ENCODE measurements around the gene LCN6.

LCN6 gene

DNA sequence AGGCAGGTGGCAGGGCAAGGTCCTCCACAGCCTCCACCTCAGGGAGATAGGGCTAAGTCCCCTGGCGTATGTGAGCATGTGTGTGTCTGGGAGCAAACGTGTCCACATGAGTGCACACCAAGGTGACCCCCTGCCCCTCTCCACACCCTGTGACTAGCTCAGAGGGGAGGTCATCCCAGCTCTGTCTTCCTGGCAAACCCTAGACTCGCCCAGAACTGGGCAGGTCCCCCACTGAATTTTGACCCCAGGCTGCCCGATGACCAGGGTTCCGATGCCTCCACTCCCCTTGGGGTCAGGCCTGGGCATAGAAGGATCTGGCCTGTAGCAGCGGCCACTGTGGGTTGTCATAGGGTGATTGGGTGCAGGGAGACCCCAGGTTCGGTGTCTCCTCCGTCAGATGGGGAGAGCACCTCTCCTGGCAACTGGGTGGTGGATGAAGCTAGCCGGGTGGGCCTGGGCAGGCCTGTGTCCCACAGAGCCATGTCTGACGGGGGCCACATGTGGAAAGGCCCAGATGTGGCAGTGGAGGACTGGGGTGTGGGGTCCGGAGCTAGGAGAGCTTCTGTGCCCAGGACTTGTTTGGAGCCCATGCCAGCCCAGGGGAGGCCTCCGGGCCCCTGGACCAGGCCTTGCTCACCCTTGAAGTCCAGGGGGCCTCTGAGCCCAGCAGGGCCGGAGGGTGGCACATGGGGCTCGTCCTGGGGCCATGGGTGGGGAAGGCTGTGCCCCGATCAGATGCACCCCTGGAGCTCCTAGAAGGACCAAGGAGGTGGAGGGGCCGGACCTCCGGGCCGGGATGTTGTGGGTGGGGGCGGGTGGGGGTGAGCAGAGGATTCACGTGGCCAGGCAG lies 29.8 kb downstream of the LCN6 start:
- DNase-seq (ENCODE audit: low read depth): no peak
- TF ChIP-seq, protein P1, sequence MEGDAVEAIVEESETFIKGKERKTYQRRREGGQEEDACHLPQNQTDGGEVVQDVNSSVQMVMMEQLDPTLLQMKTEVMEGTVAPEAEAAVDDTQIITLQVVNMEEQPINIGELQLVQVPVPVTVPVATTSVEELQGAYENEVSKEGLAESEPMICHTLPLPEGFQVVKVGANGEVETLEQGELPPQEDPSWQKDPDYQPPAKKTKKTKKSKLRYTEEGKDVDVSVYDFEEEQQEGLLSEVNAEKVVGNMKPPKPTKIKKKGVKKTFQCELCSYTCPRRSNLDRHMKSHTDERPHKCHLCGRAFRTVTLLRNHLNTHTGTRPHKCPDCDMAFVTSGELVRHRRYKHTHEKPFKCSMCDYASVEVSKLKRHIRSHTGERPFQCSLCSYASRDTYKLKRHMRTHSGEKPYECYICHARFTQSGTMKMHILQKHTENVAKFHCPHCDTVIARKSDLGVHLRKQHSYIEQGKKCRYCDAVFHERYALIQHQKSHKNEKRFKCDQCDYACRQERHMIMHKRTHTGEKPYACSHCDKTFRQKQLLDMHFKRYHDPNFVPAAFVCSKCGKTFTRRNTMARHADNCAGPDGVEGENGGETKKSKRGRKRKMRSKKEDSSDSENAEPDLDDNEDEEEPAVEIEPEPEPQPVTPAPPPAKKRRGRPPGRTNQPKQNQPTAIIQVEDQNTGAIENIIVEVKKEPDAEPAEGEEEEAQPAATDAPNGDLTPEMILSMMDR (conservative IDR thresholded peaks at IDR 0.05; ENCODE audit: low read depth, low read length): no peak
- H3K4me3 ChIP-seq (ENCODE audit: low read depth, low read length): no peak overlapping the region

DNA sequence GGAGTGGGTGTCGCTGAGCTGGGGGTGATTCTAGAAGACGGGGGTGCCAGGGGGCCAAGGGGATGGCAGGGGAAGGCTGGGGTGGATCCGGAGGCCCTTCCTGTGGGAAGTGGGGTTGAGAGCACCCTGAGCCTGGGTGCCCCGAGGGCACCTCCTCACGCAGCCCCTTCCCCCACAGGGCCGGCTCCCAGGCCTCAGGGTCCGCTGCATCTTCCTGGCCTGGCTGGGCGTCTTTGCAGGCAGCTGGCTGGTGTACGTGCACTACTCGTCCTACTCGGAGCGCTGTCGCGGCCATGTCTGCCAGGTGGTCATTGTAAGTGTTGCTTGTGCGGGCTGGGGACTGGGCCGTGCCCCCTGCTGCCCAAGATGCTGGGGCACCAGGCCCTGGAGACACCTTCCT lies 30.9 kb downstream of the LCN6 start:
- DNase-seq (ENCODE audit: low read depth): no peak
- no peak overlapping the region for H3K4me3 ChIP-seq (ENCODE audit: low read depth, low read length)
- TF ChIP-seq, protein P1 (conservative IDR thresholded peaks at IDR 0.05; ENCODE audit: low read depth, low read length): no peak

- no peak for DNase-seq (ENCODE audit: low read depth)
- TF ChIP-seq, protein P1 (conservative IDR thresholded peaks at IDR 0.05; ENCODE audit: low read depth, low read length): no peak
- no peak overlapping the region for H3K4me3 ChIP-seq (ENCODE audit: low read depth, low read length)
Observed at GRCh38 chr9:136714893-136715274, 33.4 kb downstream of the LCN6 start.

- TF ChIP-seq, protein P1 (conservative IDR thresholded peaks at IDR 0.05; ENCODE audit: low read depth, low read length): no peak
- H3K4me3 ChIP-seq (ENCODE audit: low read depth, low read length): no peak overlapping the region
- DNase-seq (ENCODE audit: low read depth): no peak
Observed at GRCh38 chr9:136714096-136714892, 34.0 kb downstream of the LCN6 start.

DNA sequence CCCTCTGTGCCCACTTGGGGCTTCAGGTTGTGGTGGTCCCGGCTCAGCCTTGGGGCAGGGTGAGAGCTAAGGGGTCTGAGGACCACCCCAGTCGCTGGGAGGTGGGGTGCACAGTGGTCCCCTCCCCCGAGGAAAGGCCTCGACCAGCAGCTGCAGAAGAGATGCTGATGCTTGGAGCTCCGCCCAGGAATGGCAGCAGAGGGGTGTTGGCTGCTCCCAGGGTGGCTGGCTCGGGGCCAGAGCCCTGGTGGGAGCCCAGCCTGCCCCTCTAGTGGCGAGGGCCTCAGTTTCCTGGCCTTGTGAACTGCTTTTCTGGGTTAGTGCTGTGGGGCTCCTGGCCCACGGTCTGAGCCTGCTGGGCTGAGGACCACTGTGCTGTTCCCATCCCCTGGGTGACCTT lies 34.8 kb downstream of the LCN6 start:
- TF ChIP-seq, protein P1 (conservative IDR thresholded peaks at IDR 0.05; ENCODE audit: low read depth, low read length): no peak
- DNase-seq (ENCODE audit: low read depth): no peak
- H3K4me3 ChIP-seq (ENCODE audit: low read depth, low read length): no peak overlapping the region

DNA sequence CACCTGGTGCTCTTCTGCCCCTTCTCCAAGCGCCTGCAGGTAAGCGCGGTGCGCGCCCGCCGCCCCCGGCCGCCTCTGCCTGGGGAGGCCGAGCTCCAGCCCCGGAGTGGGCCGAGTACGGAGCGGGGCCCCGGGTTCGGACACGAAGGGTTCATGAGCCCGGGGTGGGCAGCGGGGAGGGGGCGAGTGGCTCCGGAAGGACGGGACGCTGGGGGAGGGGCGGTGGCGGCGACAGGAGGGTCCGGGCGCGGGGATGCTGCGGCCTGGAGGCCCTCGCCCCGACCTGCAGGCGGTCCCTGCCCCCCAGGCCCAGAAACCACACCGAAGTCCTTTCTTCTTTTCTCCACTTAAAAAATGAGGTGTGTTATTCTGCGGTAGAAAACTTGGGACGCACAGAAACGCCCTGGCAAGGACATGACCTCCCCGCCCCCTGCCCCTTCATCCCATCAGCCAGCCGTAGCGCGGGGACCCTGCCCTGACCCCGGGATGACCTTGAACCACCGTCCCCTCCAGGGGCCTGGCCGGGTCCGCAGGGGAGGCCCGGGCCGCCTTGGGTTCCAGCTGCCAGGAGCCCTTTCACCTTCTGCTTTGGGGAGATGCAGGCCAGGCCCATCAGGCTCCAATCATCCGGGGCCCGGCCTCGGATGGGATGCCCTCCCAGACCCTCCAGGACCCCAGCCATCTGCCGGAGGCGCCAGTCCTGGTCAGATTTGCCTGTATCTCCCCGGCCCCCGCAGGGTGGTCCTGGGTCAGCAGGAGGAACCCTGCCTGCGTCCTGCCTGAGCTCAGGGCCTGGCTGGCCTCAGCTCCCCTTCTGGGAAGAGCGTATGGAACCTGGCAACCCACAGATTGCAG lies 35.4 kb downstream of the LCN6 start:
- TF ChIP-seq, protein P1 (conservative IDR thresholded peaks at IDR 0.05; ENCODE audit: low read depth, low read length): no peak

More for the DNA sequence above, 35.4 kb downstream of the LCN6 start:
- peak overlapping the region; percentile 26 for H3K4me3 ChIP-seq (ENCODE audit: low read depth, low read length)
- DNase-seq (ENCODE audit: low read depth): no peak

Measured in choroid plexus epithelial cell (primary cell).